GM19043 (cell line): ENCODE results near the gene RDH13.
"Not testable (repeated sequence)": the region's sequence is repeated elsewhere in the genome, so short reads cannot be mapped to it uniquely, and the experiment has no call there.

Experiments used
- ATAC-seq: cut with Tn5 transposase; IDR thresholded peaks from one replicate; pipeline ENCODE4 v1.9.1; 2021; ENCODE audit warnings: low read depth; ENCODE audit not compliant: unreplicated experiment

The RDH13 gene

DNA sequence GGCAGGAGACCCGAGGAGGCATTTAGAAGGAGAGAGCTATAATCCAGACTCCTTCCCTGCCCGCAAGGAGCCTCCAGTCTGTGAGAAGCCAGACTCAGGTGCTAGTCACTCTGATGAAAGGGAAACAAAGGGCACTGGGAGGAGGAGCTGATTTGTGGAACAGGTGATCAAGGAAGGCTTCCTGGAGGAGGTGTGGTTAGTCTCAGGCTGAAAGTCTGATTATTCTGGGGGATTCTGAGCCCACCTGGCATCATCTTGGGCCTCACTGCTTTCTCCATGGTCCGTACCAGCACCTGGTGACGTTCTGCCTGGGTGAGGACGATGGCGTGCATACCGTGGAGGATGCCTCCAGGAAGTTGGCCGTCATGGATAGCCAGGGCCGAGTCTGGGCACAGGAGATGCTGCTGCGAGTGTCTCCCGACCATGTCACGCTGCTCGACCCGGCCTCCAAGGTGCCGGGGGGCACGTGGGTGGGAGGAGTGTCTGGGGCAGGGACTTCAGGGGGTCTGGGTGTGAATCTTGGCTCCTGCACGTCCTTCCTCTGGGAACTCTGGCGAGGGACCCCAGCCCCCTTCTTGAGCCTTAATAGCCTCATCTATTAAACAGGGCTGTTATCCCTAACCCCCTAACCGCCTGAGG, 16.6 kb upstream of the RDH13 start:
- ATAC-seq = no peak

- ATAC-seq = no peak
Observed at GRCh38 chr19:55078996-55079395, 16.0 kb upstream of the RDH13 start.

GRCh38 chr19:55077106-55077505, 14.2 kb upstream of the RDH13 start:
- ATAC-seq = no peak

- no peak for ATAC-seq
Observed at GRCh38 chr19:55076321-55076720, 13.4 kb upstream of the RDH13 start.

DNA sequence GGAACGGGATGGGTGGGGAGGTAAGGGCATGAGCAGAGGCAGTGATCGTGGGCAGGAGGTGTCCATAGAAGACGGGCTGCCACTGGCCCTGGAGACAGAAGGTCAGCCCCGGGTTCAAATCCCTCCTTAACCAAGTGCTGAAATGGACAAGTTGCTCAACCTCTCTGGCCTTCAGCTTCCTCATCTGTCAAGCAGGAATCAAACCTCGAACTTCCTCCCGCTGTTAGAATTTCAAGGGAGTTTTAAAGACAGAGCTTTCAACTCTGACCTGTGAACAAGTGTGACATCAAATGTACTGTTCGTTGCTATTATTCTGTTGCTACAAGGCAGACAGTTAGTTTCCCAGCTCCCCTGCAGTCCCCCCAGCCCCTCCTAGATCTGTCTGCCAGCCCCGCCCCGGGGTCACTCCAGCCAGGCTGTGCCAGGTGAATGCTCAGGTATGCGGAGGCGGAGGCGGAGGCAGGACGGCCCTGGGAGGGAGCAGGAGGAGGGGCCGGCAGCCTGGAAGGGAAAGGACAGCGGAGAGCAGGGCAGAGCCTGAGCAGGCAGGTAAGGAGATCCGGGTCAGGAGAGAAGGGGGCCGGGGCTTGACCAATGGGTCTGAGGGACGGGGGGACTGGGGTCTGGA, 12.5 kb upstream of the RDH13 start, which contains the start of gene EPS8L1:
EPS8L1 (plus strand) TSS at position 499 of the 628 bp plus-strand sequence. CDS start 576 bp downstream, outside the sequence.
- no peak for ATAC-seq

DNA sequence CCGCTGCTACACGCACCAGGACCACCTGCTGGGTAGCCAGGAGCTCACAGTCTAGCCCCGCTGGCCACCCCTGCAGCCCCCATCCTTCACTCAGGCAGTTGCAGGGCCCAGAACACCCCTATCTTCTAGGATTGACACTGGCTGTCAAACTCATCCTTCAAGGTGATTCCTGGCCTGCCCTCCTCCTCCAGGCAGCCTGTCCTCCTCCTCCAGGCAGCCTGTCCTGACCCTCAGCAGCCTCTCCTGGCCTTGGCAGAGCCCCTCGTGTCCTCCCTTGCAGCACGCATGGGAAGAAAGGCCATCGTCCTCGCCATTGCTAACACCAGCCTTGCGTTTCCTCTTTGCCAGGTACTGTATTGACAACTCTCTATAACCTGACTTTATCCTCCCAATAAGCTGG, 9.0 kb upstream of the RDH13 start:
- no peak for ATAC-seq

DNA sequence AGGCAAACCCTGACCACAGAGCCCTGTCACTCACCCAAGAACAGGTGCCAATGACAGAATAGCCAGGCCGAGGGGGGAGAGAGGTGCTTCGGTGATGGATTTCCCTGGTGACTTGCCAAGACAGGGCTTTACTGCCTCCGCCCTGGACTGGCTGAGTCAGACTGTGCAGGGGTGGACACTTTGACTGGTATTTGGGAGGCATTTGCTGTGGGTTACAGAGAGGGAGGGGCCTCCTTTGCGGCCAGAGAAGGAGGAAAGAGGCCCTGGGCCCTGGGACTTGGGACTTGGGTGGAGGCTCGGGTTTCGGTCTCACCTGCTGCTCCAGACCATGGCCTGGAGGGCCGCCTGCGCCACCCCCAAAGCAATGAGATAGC, 8.2 kb upstream of the RDH13 start:
- ATAC-seq = no peak

GRCh38 chr19:55070466-55071128, 7.6 kb upstream of the RDH13 start:
- no peak for ATAC-seq

DNA sequence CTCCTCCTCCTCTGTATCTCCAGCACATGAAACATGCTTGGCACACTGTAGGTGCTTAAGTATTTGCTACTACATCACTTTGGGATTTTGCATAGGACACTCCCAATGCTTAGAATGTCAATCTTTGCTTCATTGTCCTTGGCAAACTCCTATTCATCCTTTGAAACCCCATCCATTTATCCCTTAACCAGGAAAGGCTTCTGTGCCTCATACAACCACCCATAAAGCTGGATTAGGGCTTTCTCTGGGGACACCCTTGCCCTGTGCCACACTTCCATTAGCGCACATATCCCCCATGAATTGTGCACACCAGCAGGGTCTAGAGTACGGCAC, 6.9 kb upstream of the RDH13 start:
- no peak for ATAC-seq

GRCh38 chr19:55068950-55069864, 6.3 kb upstream of the RDH13 start:
- no peak for ATAC-seq

- no peak for ATAC-seq
Observed at GRCh38 chr19:55067869-55068268, 4.9 kb upstream of the RDH13 start.

- no peak for ATAC-seq
Observed at GRCh38 chr19:55066107-55066709, 3.3 kb upstream of the RDH13 start.

DNA sequence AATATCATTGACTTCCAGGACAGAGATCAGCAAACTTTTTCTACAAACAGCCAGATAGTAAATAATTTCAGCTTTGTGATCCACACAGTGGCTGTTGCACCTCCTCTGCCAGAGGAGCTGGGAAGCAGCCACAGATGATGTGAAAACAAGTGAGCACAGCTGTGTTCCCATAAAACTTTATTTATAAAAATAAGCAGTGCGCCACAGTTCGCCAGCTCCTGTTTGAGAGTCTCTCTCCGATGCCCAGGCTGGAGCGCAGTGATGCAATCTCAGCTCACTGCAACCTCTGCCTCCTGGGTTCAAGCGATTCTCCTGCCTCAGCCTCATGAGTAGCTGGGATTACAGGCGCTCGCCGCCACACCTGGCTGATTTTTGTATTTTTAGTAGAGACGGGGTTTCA, 2.6 kb upstream of the RDH13 start:
- ATAC-seq = not testable (repeated sequence)

- ATAC-seq = no peak
Observed at GRCh38 chr19:55063492-55063843, 520 bp upstream of the RDH13 start.

- not testable (repeated sequence) for ATAC-seq
Observed at GRCh38 chr19:55060287-55060686, 2.7 kb downstream of the RDH13 start.

DNA sequence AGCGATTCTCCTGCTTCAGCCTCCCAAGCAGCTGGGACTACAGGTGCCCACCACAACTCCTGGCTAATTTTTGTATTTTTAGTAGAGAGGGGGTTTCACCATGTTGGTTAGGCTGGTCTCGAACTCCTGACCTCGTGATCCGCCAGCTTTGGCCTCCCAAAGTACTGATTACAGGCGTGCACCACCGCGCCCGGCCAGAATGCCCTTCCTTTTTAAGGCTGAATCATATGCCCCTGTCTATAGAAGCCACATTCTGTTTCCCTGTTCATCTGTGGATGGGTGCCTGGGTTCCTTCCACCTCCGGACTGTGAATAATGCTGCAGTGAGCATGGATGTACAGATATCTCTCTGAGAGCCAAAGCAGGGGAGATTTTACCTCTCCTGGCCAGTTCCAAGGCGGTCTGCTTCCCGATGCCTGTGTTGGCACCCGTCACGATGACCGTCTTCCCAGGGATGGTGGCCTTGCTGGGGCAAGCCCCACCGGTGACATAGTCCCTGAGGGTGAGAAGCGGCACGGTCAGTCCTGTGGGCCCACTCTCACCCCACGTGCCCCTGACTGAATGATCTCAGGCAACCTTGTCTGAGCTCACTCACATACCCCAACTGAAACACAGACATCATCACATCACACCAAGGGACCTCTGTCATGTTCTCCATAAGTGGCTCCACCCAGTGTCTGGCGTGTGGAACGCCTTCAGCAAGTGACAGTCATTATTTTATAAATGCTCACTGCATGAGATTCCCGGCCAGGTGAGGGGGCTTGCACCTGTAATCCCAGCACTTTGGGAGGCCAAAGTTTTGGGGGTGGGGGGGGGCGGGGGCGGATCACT, 4.0 kb downstream of the RDH13 start:
- no peak for ATAC-seq

GRCh38 chr19:55056827-55057226, 6.1 kb downstream of the RDH13 start:
- no peak for ATAC-seq

- no peak for ATAC-seq
Observed at GRCh38 chr19:55053735-55054134, 9.2 kb downstream of the RDH13 start.

DNA sequence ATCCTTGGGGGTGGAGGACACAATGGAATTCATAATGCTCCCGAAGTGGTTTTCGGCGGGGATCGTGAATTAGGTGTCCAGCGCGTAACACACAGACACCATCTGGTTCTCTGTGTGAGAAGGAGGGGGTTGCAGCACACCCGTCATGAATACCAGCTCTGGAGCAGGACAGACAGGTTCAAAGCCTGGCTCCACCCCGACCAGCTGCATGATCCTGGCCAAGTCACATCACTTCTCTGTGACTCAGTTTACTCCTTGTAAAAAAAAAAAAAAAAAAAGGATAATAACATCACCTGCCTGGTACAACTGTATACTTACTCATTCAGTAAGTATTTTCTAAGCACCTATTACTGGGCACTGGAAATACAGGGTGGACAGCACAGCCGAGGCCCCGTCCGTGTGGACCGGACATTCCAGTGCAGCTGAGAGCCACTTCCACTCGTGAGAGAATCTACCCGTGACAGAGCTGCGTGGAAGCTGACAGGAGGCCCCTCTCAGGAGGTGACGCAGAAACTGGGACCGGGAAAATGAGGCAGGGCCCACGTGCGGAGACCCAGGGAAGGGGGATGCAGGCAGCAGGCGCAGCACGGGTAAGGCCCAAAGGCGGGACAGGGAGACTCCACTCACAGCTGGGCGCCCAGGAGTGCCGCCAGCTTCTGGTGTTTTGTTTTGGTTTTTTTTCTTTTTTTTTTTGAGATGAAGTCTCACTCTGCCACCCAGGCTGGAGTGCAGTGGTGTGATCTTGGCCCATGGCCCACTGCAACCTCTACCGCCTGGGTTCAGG, 12.0 kb downstream of the RDH13 start:
- no peak for ATAC-seq
